GM18511 (cell line): ENCODE results near the gene BNC2.

Experiments
- ATAC-seq: cut with Tn5 transposase; IDR thresholded peaks from one replicate; pipeline ENCODE4 v1.9.1; 2021; ENCODE audit warnings: mild to moderate bottlenecking, moderate library complexity; ENCODE audit not compliant: unreplicated experiment

Gene BNC2

GRCh38 chr9:16726029-16726428, 144.4 kb downstream of the BNC2 start:
- no peak for ATAC-seq

- ATAC-seq, result no peak
These were observed 145.4 kb downstream of the BNC2 start for GRCh38 chr9:16725066-16725465.

GRCh38 chr9:16721972-16722371, 148.5 kb downstream of the BNC2 start:
- no peak for ATAC-seq

DNA sequence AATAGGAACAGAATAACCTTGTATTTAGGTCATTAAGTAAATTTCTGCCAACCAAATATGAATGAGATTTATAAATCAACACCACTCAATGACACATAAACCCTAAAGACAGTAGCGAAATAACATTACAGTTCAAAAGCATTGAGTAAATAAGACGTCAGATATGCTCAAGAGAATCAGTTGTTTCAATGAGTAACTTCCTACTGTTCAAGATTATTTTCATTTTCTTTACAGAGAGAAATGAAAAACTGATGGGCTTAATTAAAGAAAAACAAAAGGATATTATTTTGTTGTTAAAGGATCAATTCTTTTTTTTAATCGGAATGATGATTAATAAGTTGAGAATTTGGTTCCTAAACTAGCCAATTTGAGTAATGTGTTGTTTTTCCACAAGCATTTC, 150.1 kb downstream of the BNC2 start:
- ATAC-seq, result no peak

GRCh38 chr9:16719921-16720320, 150.5 kb downstream of the BNC2 start:
- no peak for ATAC-seq

DNA sequence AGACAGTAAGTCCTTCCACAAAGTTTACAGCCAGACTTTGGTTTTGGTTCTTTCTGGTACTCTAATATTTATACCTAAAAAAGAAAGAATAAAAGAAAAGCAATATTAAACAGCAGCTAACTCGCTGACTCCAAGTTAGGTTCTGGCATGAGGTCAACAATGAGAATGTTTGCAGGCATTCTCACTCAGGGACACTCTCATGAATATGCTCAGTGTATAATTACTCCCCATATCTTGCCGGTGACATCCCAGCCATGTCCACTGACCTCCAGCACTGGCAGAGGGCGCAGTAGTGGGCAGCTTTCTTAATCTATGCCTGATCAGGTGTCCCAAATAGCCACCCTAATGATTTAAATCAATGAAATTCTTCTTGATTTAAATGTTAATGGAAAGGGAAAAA, 151.5 kb downstream of the BNC2 start:
- ATAC-seq, result no peak

DNA sequence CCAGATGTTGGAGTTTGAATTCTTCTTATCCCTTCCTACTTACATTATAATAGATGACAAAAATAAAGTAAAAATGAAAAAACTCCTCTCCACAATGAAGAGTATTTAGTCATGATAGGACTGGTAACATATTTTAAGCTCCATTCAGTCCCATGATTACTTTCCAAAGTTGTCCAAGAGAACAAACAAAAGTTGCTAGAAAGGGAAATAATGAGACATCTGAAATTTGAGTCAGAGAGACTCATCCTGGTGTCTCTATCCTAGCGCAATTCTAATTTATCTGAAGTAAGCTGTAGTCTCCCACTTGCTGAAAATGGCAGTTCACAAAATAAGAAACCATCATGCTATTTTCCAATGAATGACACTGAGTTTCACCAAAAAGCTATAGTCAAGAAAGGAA, 152.2 kb downstream of the BNC2 start:
- no peak for ATAC-seq

DNA sequence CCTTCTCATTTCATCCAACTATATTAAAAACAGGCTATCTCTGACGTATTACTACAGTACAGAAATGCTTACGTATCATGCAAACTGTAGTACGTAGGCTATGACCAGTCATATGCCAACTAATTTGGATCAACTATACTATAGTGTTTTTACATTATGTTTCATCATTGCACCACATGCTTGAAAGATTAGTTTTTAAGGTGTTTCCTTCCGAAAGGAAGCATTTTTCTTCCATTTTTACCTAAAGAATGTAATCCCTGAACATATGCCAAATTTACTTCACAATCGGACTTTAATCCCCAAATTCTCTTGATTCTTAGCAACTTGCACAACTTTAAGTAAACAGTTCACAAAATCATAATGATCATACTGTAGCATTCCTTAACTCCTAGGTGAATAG, 153.9 kb downstream of the BNC2 start:
- no peak for ATAC-seq

DNA sequence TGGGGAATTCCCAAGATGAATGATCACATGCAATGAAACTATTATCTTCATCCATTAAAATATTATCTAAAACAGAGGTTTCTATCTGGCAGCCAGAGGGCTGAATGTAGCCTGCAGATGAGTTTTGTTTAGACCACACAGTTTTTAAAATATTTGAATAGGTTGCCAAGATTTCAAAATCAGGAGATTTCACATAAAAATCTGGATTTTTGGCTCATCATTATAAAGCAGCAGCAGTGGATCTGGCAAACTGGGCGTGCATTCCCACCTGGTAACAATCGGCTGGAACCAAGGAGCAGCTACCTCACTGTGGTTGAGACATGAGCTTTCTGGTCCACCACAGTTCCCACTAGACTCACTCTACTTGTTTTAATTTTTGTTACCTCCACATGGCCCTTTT, 155.1 kb downstream of the BNC2 start:
- no peak for ATAC-seq

DNA sequence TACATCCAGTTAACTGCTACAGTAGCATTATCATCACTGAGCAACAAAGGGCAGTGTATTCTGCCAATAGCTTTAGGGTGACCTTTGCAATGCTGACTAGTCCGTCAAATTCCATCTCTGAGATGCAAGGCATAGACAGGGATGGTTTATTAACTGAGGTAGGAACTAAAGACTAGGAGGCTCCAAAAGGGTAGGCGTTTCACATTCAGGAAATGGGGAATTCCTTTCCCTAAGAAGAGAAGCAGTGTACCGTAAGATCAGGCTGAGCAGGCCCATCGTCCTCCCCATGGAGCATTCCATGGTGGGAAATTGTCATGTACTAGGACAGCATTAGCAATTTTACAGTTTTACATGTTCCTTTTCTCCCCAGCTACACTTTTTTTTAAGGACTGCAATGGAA, 157.7 kb downstream of the BNC2 start:
- no peak for ATAC-seq

GRCh38 chr9:16710888-16711287, 159.6 kb downstream of the BNC2 start:
- ATAC-seq, result no peak

GRCh38 chr9:16709924-16710323, 160.5 kb downstream of the BNC2 start:
- ATAC-seq, result no peak

DNA sequence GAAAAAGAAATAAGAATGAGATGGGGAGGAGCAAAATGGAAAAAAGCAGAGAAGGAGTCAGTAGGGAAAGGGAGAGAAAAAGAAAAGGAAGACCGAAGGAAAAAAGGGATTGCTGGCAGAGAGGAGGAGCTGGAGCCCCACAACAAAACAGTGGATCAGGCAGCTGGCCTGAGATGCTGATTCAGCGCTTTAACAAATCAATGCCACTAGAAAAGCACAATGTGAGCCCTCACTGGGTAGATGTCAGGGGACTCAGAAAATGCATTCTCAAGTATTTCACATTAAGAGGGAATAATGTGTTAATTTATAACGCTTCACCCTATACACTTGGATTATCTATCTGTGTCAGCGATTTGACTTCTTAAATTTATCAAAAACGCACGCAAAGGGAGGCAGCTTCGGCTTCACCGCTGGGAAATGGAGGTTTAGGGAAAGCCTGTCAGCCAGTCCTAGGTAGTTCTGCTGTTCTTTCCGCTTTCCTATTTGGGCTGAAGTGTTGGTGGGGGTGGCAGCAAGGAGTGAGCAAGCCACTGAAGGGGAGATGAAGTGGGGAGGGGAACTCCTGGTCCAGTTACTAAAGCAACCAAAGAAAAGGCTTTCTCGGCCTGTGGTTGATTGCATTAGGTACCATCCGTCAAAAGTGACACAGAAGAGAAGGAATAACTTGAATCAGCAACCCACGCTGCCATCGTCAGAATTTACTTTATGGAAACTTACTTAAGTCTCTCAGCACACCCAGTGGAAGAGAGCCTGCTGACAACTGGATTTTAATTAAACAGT, 161.6 kb downstream of the BNC2 start:
- no peak for ATAC-seq

GRCh38 chr9:16705111-16705604, 165.3 kb downstream of the BNC2 start:
- no peak for ATAC-seq

DNA sequence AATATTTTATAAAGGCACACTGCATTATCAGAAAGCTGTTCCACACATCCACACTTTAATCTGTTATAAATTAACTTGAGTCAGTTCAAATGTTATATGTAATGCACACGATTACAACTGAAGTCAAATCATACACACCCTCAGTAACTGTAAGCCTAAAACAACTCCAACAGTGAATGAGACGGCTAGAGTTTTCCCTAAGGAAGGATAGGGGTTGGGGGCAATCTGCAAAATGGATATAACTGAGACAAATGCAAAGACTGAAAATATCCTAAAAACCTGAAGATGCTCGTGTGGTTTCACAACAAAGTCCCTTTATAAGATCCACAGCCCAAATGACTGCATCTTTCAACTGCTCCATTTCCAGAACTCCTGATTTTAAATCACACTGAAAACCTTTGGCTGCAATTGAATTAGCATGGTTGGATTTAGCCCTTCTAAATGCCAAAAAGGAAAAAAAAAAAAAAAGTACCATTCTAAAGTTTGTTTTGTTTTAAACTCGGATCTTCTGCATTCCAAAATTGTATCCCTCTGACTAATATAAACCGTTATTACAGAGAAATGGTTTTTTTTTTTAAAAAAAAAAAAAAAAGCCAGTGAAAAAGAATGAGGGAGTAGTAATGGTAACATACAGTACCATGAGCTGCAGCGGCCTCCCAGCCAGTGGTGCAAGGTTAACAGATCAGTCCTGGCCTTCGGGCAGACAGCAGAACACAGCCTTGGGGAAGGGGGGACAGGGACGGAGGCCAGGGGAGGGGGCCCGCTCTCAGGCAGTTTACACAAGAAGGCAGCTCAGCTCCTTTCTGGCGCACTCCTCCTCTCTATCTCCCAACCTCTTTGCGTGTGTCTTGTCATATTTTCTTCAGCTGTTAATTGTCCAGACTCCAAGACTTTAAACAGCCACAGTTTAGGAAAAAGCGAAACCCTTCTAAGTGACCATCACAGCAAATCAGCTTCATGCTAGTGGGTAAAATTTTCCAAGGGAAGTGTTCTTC, 166.1 kb downstream of the BNC2 start:
- ATAC-seq, result no peak

GRCh38 chr9:16701347-16701746, 169.1 kb downstream of the BNC2 start:
- no peak for ATAC-seq

DNA sequence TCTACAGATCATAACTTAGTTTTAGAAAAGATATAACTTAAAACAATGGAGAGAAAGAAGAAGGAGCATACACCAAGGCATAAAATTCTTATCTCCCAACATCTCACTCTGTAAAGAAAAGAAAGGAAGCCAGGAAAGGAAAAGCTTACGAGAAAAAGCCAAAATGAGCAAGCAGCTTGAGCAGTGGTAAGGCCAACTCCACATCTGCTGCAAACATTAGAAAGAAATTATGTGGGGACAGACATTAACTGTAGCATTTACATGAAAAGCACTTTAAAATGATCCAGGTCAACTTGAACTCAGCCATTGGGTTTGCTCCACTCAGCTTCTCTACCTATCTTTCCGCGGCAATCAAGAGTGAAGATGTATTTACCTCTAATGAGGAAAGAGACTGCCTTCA, 176.9 kb downstream of the BNC2 start:
- no peak for ATAC-seq

DNA sequence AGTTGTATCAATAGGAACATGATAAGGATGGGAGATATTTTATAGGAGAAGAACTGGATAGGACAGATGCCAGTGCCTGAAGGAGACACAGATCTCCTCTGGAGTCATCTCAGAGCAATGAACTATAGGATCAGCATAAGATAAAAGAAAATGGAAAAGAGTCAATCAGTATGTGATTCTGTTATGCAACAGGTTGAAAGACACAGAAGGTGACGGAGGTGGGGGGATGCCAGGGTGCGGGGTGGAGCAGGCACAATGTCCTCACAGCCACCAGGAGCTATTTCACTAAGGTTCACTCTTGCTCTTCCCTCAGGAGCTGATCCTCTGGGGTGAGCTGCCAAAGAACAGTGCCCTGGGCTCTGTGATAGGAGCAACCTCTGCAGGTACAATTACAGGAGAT, 179.8 kb downstream of the BNC2 start:
- no peak for ATAC-seq

DNA sequence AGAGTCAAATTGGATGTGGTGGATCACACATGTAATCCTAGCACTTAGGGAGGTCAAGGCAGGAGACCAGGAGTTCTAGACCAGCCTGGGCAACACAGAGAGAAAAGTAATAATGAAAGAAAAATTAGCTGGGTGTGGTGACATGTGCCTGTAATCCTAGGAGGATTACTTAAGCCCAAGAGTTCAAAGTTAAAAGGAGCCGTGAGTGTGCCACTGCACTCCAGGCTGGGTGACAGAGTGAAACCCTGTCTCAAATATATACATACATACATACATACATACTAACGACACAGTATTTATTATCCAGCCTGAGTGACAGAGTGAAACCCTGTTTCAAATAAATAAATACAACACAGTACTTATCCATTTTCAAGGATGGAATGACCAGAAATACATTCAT, 180.3 kb downstream of the BNC2 start:
- no peak for ATAC-seq

- ATAC-seq, result no peak
These were observed 181.0 kb downstream of the BNC2 start for GRCh38 chr9:16689351-16689938.

DNA sequence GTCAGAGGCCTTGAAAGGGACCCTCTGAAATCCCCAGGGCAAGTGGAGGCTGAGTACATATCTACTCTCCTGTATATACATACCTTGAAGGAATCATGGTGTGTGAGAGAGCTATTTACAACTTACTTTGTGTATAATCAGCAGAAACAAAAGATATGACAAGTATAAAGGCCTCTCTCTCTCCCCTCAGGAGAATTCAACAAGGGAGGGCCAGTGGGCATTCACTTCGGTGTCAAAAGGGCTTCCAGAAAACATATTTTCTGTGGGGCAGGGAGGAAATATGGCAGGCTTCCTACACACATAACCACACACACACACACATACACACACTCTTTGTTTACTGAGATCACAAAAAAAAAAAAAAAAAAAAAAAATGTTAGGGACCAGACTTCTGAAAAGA, 181.7 kb downstream of the BNC2 start:
- no peak for ATAC-seq
